Ishikawa (cell line): ENCODE data around the gene UCK1.

Source experiments
- CEBPB ChIP-seq: IDR thresholded peaks from 2 replicates; pipeline ENCODE4 v1.6.1; 2012
- CREB1 ChIP-seq: IDR thresholded peaks from 2 replicates; pipeline ENCODE4 v1.6.1; 2012; ENCODE audit warnings: low read depth
- EGR1 ChIP-seq: IDR thresholded peaks from 2 replicates; pipeline ENCODE4 v1.6.1; 2012
- EP300 ChIP-seq: IDR thresholded peaks from 2 replicates; pipeline ENCODE4 v1.6.1; 2012; ENCODE audit warnings: borderline replicate concordance
- FOXM1 ChIP-seq: IDR thresholded peaks from 2 replicates; pipeline ENCODE4 v1.6.1; 2012; ENCODE audit warnings: low read depth, borderline replicate concordance
- NFIC ChIP-seq: IDR thresholded peaks from 2 replicates; pipeline ENCODE4 v1.6.1; 2012
- RAD21 ChIP-seq: IDR thresholded peaks from 2 replicates; pipeline ENCODE4 v1.6.1; 2012; ENCODE audit warnings: low read depth
- TAF1 ChIP-seq: IDR thresholded peaks from 2 replicates; pipeline ENCODE4 v1.6.1; 2012; ENCODE audit warnings: low read depth, mild to moderate bottlenecking
- TCF12 ChIP-seq: IDR thresholded peaks from 2 replicates; pipeline ENCODE4 v1.6.1; 2012; ENCODE audit warnings: low read depth
- TEAD4 ChIP-seq: IDR thresholded peaks from 2 replicates; pipeline ENCODE4 v1.6.1; 2012
- YY1 ChIP-seq: IDR thresholded peaks from 2 replicates; pipeline ENCODE4 v1.6.1; 2012; ENCODE audit warnings: low read depth
- ZBTB7A ChIP-seq: IDR thresholded peaks from 2 replicates; pipeline ENCODE4 v1.6.1; 2012; ENCODE audit warnings: low read depth
- TF ChIP-seq, protein P1 (sequence below): IDR thresholded peaks from 2 replicates; pipeline ENCODE4 v1.6.1; 2012; ENCODE audit warnings: low read depth, mild to moderate bottlenecking
- TF ChIP-seq, protein P2 (sequence below): IDR thresholded peaks from 2 replicates; pipeline ENCODE4 v1.6.1; 2012
- TF ChIP-seq, protein P3 (sequence below): IDR thresholded peaks from 2 replicates; pipeline ENCODE4 v1.6.1; 2012

UCK1 gene

DNA sequence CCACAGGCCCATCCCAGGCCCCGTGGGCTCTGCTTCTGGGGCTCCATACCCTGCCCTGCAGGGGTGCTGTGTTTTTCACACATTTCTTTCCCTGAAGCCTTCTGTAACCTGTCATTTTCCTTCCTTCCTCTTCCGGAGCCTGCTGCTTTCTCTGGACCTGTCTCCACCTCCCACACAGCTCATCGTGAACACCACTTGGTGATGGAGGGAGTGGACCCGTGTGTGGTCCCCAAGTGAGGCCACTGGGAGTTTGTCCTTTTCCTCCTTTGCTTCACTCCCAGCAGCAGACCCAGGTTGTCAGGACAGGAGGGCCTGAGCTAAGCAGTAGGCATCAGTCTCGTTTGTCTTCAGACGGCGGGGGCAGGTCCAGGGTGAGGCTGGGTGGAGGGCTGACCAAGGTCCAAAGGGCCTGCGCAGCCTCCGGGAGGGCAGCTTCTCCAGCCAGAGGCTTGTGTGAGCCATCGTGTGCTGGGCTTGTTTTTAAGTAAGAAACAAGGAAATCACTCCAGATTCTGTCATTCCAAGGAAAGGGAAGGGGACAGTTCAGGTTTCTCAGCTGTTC is 34.1 kb downstream of the UCK1 start:
- TF ChIP-seq CEBPB: no peak
- TF ChIP-seq, protein P1, sequence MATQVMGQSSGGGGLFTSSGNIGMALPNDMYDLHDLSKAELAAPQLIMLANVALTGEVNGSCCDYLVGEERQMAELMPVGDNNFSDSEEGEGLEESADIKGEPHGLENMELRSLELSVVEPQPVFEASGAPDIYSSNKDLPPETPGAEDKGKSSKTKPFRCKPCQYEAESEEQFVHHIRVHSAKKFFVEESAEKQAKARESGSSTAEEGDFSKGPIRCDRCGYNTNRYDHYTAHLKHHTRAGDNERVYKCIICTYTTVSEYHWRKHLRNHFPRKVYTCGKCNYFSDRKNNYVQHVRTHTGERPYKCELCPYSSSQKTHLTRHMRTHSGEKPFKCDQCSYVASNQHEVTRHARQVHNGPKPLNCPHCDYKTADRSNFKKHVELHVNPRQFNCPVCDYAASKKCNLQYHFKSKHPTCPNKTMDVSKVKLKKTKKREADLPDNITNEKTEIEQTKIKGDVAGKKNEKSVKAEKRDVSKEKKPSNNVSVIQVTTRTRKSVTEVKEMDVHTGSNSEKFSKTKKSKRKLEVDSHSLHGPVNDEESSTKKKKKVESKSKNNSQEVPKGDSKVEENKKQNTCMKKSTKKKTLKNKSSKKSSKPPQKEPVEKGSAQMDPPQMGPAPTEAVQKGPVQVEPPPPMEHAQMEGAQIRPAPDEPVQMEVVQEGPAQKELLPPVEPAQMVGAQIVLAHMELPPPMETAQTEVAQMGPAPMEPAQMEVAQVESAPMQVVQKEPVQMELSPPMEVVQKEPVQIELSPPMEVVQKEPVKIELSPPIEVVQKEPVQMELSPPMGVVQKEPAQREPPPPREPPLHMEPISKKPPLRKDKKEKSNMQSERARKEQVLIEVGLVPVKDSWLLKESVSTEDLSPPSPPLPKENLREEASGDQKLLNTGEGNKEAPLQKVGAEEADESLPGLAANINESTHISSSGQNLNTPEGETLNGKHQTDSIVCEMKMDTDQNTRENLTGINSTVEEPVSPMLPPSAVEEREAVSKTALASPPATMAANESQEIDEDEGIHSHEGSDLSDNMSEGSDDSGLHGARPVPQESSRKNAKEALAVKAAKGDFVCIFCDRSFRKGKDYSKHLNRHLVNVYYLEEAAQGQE: no peak
- TF ChIP-seq TCF12: no peak
- TF ChIP-seq, protein P2, sequence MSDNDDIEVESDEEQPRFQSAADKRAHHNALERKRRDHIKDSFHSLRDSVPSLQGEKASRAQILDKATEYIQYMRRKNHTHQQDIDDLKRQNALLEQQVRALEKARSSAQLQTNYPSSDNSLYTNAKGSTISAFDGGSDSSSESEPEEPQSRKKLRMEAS: no peak
- no peak for TF ChIP-seq TEAD4
- TF ChIP-seq EGR1: no peak
- no peak for TF ChIP-seq RAD21
- TF ChIP-seq YY1: no peak
- TF ChIP-seq CREB1: no peak
- no peak for TF ChIP-seq EP300
- no peak for TF ChIP-seq NFIC
- TF ChIP-seq, protein P3, sequence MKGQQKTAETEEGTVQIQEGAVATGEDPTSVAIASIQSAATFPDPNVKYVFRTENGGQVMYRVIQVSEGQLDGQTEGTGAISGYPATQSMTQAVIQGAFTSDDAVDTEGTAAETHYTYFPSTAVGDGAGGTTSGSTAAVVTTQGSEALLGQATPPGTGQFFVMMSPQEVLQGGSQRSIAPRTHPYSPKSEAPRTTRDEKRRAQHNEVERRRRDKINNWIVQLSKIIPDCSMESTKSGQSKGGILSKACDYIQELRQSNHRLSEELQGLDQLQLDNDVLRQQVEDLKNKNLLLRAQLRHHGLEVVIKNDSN: no peak
- TF ChIP-seq FOXM1: no peak
- TF ChIP-seq TAF1: no peak
- no peak for TF ChIP-seq ZBTB7A

DNA sequence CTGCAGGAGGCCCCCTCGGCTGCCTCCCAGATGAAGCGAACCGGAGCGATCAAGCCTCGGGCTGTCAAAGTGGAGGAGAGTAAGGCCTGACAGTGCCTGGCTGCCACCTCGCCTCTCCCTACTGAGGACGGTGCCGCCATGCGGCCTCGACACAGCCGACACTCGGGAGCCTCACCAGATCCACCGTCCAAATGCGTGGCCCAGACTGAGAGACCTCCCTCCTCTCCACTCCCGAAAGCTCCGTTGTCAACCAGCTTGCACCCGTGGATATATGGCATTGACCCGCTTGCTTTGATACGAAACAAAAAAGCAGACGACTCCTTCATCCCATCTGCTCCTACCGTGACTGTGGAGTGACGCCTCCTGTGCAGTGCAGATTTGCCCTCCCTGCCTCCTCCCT is 35.3 kb downstream of the UCK1 start:
- TF ChIP-seq, protein P3: no peak
- TF ChIP-seq RAD21: no peak
- no peak for TF ChIP-seq CREB1
- TF ChIP-seq TEAD4: no peak
- no peak for TF ChIP-seq YY1
- TF ChIP-seq EGR1: no peak
- no peak for TF ChIP-seq ZBTB7A
- TF ChIP-seq TCF12: no peak
- TF ChIP-seq, protein P2: no peak
- no peak for TF ChIP-seq FOXM1
- no peak for TF ChIP-seq NFIC
- no peak for TF ChIP-seq EP300
- TF ChIP-seq TAF1: no peak
- TF ChIP-seq, protein P1: no peak
- no peak for TF ChIP-seq CEBPB

DNA sequence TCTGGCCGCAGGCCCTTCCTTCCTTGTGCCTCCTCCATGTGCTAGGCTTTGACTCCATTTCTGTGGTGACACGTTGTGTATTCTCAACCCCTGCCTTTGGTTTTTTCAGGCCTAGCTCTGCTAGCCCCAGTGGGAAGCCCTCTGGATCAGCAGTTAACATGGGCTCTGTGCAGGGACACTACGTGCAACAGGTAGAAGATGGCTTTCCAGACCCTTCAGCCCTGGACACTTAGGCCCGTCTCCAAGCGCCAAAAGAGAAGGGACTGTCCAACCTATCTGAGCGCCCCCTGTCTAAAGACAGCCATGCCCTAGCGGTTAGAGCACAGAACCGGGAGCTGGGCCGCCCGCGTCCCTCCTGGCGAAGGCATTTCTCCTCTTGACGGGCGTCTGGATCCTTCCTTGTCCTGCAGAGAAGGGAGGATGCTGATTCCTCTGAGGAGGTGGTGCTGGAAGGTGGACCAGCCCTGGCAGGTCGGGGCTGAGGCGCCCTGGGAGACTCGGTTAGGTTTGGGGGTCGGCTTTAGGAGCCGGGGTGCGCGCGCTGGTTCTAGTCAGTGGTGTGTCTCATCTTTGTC is 36.7 kb downstream of the UCK1 start:
- TF ChIP-seq, protein P3: no peak
- no peak for TF ChIP-seq RAD21
- no peak for TF ChIP-seq YY1
- TF ChIP-seq, protein P1: no peak
- TF ChIP-seq ZBTB7A: no peak
- TF ChIP-seq EP300: no peak
- no peak for TF ChIP-seq TCF12
- TF ChIP-seq FOXM1: no peak
- TF ChIP-seq, protein P2: no peak
- no peak for TF ChIP-seq TAF1

DNA sequence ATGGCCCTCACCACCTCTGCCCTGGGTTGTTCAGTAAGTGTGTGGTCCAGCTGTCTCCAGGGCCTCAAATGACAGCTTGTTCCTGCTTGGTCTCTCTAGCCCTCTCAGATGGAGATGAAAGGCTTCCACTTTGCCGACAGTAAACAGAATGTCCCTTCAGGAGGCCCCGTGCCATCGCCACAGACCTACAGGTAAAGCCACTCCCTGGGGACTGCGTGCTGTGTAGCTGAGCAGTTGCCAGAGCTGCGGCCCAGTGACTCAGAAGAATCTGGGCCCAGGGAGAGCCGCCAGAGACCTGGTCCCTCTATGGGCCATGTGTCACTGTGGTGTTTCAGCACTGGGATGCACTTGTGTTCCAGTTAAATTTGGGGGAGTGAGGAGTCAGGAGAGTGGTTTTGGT is 39.0 kb downstream of the UCK1 start:
- TF ChIP-seq RAD21 (no peak), TEAD4 (no peak), CEBPB (no peak), NFIC (no peak), CREB1 (no peak), TCF12 (no peak), YY1 (no peak), TAF1 (no peak), ZBTB7A (no peak)
- TF ChIP-seq, protein P3: no peak
- TF ChIP-seq, protein P1: no peak
